HepG2 (cell line): ENCODE results near the gene SYNE2.

ENCODE experiments used
- ASH2L ChIP-seq: fragments of 300-600, 200-600 bp; sonication (generic); IDR thresholded peaks from 2 replicates; pipeline ENCODE4 v1.7.0; 2017; ENCODE audit warnings: low read depth, mild to moderate bottlenecking, moderate library complexity, mixed read lengths, low read length; ENCODE audit not compliant: insufficient read length
- CTCF ChIP-seq: sonication (generic); formaldehyde crosslinking; IDR thresholded peaks from 2 replicates; pipeline ENCODE4 v1.5.0; 2020; ENCODE audit warnings: mild to moderate bottlenecking, missing genetic modification reagents, moderate library complexity
- ELF1 ChIP-seq: sonication (generic); formaldehyde crosslinking; IDR thresholded peaks from 2 replicates; pipeline ENCODE4 v1.4.0; 2020; ENCODE audit warnings: missing genetic modification reagents
- FOXJ3 ChIP-seq: sonication (generic); formaldehyde crosslinking; IDR thresholded peaks from 2 replicates; pipeline ENCODE4 v1.4.0; 2020; ENCODE audit warnings: missing genetic modification reagents, mild to moderate bottlenecking, borderline replicate concordance
- GTF2F1 ChIP-seq: fragments of 150-350 bp; IDR thresholded peaks from 2 replicates; pipeline ENCODE4 v1.6.1; 2014; ENCODE audit warnings: low read length
- MAZ ChIP-seq, 2 experiments: sonication (generic) in 1 of 2; formaldehyde crosslinking in 1 of 2; IDR thresholded peaks; 2 replicates each; pipeline versions ENCODE4 v1.5.0 to v1.6.1; 2012 to 2020; ENCODE audit warnings: low read depth in 2 of 2, mild to moderate bottlenecking in 2 of 2, borderline replicate concordance in 1 of 2, improper control_type of control experiment in 1 of 2, low read length in 1 of 2, missing genetic modification reagents in 1 of 2, moderate library complexity in 1 of 2
- MBNL3 ChIP-seq: fragments of 250-450 bp; sonication (Bioruptor Pico); conservative IDR thresholded peaks from 2 replicates; pipeline ENCODE4 v1.8.0; 2022; ENCODE audit warnings: mild to moderate bottlenecking, inconsistent platforms
- NFRKB ChIP-seq: fragments of 450-650 bp; IDR thresholded peaks from 2 replicates; pipeline ENCODE4 v1.6.1; 2017
- NR2C2 ChIP-seq: sonication (generic); formaldehyde crosslinking; IDR thresholded peaks from 2 replicates; pipeline ENCODE4 v1.4.0; 2020; ENCODE audit warnings: missing genetic modification reagents, mild to moderate bottlenecking, moderate library complexity, borderline replicate concordance
- ZNF253 ChIP-seq: sonication (generic); formaldehyde crosslinking; IDR thresholded peaks from 2 replicates; pipeline ENCODE4 v1.8.0; 2022; ENCODE audit warnings: mild to moderate bottlenecking, missing genetic modification reagents, borderline replicate concordance
- ZNF597 ChIP-seq: sonication (generic); formaldehyde crosslinking; IDR thresholded peaks from 2 replicates; pipeline ENCODE4 v1.5.0; 2020; ENCODE audit warnings: missing genetic modification reagents
- TF ChIP-seq, protein P1 (sequence below): sonication (generic); formaldehyde crosslinking; IDR thresholded peaks from 2 replicates; pipeline ENCODE4 v1.5.0; 2020; ENCODE audit warnings: missing genetic modification reagents, mild to moderate bottlenecking, borderline replicate concordance

GRCh38 chr14:63867933-63868921 lies 15.4 kb downstream of the SYNE2 start:
- TF ChIP-seq GTF2F1 (no peak), NR2C2 (no peak), MAZ (IDR thresholded peaks at IDR 0.05; ENCODE audit: borderline replicate concordance, low read depth, low read length) (no peak), MAZ (CRISPR knock-in tag; IDR thresholded peaks at IDR 0.05; ENCODE audit: low read depth) (no peak), CTCF (CRISPR knock-in tag) (no peak), FOXJ3 (CRISPR knock-in tag) (no peak), ELF1 (no peak), ZNF597 (CRISPR knock-in tag) (no peak), MBNL3 (CRISPR knock-in tag) (no peak), ASH2L (no peak), ZNF253 (CRISPR knock-in tag) (no peak), NFRKB (no peak)
- TF ChIP-seq, protein P1, sequence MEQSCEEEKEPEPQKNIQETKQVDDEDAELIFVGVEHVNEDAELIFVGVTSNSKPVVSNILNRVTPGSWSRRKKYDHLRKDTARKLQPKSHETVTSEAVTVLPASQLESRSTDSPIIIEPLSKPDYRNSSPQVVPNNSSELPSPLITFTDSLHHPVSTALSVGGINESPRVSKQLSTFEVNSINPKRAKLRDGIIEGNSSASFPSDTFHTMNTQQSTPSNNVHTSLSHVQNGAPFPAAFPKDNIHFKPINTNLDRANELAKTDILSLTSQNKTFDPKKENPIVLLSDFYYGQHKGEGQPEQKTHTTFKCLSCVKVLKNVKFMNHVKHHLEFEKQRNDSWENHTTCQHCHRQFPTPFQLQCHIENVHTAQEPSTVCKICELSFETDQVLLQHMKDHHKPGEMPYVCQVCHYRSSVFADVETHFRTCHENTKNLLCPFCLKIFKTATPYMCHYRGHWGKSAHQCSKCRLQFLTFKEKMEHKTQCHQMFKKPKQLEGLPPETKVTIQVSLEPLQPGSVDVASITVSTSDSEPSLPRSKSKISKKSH, result no peak
